ENCODE data around the gene FOLR2.
"Not testable (repeated sequence)": the region's sequence is repeated elsewhere in the genome, so short reads cannot be mapped to it uniquely, and the experiment has no call there.

FOLR2 gene

DNA sequence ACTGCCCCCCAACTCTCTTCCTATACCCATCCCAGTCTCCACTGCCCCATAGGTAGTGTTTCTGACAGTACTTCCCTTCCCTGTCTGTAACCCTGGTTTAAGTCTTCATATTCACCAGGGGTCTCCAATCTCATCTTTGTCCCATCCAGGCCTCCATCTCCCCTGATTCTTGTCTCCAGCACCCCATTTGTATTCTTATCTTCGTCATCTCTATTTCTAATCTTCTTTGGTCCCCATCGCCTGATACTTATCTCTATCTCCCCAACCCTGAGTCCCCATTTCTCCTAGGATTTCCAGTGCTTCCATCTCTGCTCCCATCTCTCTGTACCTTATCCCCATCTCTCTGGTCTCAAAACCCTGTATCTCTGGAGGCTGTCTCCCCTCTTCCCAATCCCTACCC lies 25.5 kb downstream of the FOLR2 start:
- no peak for DNase-seq

DNA sequence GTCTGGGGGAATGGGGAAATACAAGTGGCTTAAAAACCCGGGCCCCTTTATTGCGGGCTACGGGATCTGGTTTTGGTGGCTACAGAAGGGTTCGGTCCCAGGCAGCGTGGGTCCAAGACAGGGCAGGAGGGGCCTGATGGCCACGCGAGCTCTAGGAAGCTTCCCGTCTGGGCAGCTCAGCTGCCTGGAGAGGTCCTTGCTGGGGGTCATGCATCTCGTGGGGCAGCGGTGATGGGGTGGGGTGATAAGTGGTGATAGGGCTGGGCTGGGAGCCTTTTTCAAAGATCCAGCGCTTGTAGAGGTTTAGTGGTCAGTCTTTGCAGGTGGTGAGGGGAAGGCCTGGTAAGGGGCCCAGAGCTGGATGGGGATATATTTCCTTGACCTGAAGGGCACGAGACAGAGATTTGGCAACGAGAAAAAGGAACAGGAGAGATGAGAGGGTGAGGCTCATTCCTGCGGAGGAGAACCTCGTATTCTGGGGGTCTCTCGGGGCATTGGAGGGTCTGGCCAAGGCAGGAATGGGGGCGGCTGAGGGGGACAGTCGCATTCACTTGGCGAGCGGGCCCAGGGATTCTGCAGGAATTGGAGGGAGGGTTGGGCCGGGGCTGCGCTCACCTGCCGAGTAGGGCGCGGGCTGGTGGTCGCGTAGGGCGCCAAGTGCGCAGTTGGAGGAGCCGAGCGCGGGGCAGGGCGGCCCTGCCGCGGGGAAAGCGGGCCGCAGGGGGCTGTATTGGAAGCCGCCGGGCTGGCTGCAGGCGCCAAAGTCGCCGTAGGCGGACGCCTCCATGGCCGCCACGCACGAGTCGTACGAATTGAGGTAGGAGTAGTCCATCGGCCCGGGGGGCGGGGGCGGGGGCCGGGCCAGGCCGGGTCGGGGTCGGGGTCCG lies 26.8 kb downstream of the FOLR2 start:
- no peak for DNase-seq

DNA sequence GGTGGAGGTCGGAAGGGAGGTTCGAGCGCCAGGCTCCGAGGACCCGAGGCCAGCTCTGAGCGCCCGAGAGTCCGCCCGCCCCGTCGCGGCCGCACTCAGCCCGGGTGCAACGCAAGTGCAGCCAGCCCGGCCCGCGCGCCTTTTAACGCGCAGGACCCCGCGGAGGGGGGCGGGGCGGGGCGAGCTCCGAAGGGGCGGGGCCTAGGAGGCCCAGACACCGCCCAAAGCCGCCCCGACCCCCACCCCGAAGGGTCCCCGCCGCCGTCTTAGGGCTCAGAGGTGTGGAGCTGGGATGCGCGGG lies 27.4 kb downstream of the FOLR2 start, which contains the start of gene PHOX2A:
PHOX2A (minus strand) TSS at position 117 of the 301 bp plus-strand sequence. CDS start 172 bp downstream, outside the sequence.
- peak in 1 of 2 experiments; percentile 20 for DNase-seq

DNA sequence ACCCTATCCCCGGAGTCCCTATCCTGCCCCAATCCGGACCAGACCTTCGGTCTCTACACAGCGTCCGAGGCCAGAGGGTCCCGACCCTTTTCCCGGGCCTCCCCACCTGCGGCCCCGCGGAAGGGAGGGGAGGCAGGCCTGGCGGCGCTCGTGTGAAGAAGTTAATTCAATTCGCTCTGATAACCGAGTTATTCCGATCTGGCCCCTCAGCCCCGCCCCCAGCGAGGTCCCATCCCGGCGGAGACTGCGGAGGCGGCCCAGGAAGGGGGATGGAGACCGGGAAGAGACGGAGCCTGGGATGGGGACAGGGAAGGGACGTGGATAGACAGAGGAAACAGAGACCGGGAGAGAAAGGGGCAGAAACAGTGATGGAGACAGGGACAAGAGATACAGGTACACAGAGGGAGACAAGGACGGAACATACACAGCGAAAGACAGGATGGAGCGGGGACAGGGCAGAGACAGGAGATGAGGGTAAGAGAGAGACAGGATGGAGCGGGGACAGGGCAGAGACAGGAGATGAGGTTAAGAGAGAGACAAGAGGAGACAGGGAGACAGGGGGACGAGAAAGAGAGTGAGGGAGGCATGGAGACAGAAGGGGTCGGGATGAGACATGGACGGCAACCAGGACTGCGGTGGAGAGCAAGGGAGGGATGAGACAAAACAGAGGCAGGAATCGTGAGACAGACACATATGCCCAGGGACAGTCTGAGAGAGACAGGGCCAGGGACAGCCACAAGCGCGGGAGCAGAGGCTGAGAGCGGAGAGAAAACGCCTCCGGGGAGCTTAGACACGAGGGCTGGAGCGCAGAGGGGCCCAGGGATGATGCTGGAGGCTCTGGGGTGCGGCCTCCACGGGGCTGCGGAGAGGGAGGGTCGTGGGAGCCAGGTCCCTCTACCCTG lies 28.0 kb downstream of the FOLR2 start:
- no peak for DNase-seq

DNA sequence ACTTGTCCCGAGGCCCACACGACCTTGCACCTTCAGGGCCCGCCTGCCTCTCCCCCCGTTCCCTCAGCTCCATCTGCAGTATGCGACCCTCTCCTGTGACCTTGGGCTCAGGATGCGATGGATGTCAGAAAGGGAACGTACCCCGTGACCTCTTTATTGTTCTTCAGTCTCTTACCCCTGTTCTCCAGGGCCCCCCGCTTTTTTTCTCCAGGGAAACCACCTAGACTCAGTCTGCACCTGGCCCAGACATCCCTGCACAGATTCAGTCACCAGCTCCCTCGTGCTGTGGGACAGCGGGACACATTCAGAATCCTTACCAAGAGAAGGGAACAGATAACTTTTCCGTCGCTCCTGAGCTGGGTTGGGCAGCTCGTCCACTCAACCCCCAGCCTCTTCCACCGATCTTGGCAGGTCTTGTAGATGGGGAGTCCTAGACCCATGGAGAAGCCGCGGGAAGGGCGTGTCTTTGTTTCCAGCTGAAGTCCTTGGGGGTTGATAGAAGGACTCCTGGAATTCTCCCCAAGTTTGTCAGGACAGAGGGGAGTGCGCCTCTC lies 28.7 kb downstream of the FOLR2 start:
- DNase-seq, result no peak

DNA sequence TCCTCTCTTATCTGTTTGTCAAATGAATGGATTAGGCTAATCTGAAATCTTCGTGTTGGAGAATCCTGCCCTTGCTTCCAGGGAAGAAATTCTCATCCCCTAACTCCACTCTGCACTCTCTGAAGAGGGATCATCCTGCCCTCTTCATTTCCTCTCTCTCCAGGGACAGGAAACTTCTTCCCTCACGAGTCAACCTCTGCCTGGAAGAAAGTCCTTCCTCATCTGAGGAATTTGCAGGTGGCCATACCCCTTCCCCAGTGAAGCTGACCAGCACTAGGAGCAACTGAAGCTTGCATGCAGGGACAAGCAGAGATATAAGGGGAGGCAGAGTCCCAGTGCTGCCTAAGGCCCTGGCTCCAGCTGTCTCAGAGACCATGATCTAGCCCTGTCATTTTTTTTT lies 31.0 kb downstream of the FOLR2 start:
- DNase-seq, result no peak

DNA sequence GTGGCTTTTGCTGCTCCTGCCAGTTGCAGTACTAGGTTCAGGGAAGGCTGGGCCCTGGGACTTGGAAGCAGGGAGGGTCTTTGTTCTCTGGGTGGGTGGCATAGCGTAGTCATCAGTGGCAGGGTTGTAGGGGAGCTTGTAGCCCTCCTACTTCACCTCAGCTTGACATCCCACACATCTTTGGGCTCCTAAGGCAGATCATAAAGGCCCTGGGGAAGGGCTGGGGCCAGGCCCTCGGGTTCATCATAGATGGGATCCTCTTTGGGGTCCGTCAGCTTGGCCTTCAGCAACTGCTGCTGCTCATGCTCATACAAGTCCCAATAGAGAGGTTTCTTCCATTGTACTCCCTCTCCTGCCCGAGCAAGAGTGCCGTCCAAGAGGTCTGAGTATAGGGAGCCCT lies 33.4 kb downstream of the FOLR2 start:
- no peak for DNase-seq

DNA sequence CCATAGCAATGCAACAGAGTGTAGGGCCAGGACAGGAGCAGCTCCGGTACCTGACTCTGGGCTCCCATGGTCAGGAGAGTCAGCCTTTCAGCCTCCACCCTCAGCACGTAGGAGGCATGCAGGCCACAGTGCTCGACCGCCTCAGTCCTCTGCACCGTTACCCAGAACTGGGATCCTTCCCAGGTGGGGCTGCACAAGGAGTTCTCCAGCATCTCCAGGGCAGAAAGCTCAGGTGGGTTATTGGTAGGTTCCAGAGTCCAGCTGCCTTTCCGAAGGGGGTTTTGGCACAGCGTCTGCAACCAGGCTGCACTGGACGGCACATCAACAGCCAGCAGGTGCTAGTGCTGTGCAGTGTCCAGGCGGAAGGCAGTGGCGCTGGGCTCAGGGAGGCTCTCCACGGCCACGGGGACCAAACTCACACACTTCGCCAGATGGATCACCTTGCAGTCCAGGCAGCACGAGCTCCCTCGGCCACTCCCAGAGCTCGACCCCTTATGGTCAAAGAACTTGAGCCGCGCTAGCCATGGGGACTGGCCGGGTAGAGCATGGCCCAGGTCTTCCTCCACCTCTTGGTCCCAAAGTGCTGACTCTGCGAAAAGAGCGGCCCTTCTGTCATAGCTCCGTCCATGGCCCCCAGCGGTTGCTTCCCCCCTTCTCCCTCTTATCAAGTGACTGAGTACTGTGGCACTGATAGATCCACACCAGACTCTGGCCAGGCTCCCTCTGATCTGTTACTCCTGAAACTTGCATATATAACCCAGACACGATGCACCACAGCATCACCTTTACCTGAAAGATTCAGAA lies 34.3 kb downstream of the FOLR2 start:
- DNase-seq, result no peak

DNA sequence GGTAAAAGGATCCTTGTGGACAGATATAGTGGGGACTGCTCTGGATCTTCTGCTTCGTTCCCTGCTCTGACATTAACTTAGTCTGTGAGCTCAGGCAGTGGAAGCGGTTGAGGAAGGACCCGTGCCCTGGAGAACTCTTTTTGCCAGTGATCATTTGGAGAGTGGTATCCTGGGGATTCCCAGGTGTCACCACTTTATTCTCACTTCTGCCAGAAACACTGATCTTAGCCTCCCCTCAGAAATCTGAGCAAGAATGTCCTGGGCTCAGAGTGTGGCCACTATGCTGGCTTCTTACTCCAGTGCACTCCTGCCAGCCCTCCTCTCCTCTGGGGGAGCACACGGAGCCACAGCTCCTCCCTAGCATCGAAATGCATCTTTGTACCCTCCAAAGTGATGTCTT lies 35.0 kb downstream of the FOLR2 start:
- DNase-seq, result no peak

DNA sequence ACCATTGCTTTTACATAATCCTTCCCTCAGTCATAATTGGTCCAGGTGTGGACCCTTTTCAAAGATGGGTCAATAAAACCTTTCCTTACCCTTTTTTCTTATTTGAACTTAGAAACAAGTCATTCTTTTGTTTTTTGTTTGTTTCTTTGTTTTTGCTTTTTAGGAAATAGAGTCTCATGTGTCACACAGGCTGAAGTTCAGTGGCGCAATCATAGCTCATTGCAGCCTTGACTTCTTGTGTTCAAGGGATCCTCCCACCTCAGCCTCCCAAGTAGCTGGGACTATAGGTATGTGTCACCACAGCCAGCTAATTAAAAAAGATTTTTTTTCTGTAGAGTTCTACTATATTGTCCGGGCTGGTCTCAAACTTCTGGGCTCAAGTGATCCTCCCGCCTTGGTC lies 36.8 kb downstream of the FOLR2 start:
- DNase-seq, result no peak

DNA sequence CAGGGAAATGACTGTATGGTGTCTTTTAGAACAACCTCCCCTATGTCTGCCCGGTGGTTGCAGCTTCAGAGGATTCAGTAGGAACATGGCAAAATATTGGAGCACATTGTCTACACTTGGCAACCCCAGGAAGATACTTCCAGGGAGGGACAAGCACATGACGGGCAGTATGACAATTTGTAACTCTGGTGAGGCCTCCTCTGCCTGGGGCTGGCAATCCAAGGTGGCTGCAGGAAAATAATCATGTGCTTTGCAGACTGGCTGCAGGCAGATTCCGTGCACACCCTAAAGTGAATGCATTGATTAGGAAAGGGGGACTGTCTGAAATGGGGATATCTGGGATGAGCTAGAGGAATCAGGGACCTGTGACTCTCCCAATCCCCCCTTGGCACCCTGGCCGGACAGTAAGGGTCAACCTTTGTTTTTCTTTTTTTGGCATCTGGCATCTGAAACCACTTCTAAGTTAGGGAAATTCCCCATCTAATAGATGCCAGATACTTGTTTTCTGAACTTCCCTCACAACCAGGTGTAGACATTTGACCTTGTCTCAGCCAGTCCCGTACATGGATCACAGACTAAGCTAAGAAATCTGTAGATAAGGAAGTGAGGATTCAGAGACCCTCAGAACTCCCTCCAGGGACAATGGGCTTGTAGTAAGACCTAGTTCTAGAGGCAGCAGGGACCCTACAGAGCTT lies 37.9 kb downstream of the FOLR2 start:
- no peak for DNase-seq

DNA sequence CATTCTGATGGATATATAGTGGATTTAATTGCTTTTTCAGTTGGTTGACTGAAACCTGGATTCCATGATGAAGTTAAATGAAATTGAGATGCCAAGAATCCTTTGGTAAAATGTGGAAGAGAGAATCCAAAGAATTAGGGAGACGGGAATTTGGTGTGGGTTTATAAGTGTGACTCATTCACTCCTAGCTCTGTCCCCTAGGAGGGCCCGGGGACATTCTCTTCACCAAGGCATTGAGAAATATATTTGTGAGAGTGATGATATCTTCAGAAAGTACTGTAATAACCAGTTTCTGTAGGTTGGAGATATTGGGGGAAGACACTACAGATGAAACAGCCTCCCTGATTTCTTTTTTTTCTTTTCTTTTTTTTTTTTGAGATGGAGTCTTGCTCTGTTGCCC lies 41.0 kb downstream of the FOLR2 start:
- DNase-seq, result no peak

DNA sequence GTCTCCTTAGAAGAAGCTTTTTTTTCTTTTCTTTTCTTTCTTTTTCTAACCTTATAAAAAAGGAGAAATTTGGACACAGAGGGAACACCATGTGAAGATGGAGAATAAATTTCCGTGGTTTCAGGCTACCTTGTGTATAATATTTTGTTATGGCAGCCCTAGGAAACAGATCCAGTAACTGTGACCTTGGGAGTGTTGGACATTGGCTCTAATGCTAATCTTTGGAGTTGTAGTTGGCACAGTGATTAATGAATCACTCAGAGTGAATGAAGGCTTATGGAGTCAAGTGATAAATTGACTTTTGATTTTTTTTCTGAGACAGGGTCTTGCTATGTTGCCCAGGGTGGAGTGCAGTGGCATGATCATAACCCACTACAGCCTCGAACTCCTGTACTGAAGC lies 42.9 kb downstream of the FOLR2 start:
- DNase-seq, result no peak

DNA sequence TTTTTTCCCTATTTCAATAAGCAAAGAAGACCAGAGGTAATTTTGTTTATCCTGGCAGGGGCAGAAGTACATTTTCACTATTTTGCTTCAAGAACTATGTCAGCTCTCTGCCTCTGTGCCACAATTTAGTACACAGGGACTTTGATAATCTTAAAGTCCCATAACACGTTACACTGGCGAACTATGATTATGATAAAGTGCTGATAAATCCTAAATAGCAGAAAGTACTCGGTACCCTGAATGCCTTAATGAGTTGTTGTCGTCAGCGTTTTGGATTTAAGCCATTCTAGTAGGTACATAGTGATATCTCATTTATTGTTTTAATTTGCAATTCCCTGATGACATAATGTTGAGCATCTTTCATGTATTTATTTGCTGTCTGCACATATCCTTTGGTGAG lies 44.0 kb downstream of the FOLR2 start:
- peak; percentile 64 to 89 for DNase-seq

DNA sequence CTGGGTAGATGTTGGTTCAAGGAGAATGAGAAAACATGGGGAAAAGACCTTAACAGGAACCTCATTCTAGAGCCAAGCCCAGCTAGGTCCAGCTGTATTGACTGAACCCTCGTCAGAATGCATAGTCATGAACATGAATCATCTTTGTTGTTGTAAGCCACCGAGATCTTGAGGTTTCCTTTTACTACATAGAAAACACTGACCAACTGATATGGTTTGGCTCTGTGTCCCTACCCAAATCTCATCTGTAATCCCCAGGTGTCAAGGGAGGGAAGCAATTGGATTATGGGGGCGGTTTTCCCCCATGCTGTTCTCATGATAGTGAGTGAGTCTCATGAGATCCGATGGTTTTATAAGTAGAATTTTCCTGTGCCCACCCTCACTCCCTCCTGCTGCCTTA lies 46.8 kb downstream of the FOLR2 start:
- DNase-seq, result no peak

DNA sequence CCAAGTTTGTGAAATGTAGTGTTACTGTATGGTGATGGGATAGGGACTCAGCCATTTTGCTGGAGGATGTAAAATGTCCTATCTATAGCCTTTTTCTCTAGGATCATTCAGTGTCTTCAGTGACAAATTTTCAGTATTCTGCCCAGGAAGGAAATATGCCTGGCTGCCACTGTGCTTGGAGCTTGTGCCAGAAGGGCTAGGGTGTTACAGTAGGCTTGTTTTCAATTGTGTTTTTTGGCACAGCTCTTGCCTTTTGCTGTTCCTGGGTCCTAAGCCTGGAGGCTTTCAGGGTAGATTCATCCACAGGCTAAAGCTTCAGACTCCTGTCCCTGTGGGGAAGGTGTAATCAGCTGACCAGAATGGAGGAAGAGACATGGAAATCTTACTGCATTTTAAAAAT lies 49.4 kb downstream of the FOLR2 start:
- no peak for DNase-seq

DNA sequence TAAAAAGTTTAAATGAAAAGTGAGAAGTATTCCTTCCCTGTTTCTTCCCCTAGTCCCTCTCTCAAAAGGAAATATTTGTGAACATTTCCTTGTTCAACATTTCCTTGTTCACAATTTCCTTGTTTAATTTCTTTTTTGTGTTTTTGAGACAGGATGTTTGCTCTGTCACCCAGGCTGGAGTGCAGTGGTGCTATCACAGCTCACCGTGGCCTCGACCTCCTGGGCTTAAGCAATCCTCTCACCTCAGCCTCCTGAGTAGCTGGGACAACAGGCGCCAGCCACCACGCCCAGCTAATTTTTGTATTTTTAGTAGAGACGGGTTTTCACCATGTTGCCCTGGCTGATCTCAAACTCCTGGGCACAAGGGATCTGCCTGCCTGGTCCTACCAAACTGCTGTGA lies 50.4 kb downstream of the FOLR2 start:
- not testable (repeated sequence) for DNase-seq

DNA sequence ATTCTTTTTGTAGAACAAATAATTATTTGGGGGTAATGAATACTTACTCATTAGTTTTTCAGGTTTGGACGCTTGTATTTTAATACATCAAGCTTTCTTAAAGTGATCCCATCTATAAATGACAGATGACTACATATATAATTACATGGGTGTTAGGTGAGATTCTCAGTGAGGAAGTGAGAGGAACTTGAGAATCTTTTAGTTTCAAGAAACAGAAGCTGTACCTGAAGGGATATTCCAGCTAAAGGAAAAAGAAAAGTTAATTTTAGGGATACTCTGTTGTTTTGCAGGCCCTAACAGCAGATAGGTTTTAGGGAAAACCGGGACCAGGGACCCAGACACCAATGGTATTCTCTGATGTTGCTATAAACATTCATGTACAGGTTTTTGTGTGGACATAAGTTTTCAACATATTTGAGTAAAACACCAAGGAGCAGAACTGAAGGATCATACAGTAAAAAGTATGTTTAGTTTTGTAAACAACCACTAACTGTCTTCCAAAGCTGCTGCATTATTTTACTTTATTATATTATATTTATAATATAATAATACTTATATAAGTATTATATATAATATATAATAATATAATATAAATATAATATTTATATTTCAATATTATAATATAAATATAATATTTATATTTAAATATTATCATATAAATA lies 51.5 kb downstream of the FOLR2 start:
- DNase-seq, result no peak
